Globus pallidus (tissue), 1 donor: ENCODE results near the gene TMPRSS13.
"Not testable (repeated sequence)": the region's sequence is repeated elsewhere in the genome, so short reads cannot be mapped to it uniquely, and the experiment has no call there.

Source experiments
- DNase-seq: peaks from one replicate; pipeline ENCODE4 v3.0.0-alpha.2; 2015; ENCODE audit warnings: low spot score

Gene TMPRSS13

DNA sequence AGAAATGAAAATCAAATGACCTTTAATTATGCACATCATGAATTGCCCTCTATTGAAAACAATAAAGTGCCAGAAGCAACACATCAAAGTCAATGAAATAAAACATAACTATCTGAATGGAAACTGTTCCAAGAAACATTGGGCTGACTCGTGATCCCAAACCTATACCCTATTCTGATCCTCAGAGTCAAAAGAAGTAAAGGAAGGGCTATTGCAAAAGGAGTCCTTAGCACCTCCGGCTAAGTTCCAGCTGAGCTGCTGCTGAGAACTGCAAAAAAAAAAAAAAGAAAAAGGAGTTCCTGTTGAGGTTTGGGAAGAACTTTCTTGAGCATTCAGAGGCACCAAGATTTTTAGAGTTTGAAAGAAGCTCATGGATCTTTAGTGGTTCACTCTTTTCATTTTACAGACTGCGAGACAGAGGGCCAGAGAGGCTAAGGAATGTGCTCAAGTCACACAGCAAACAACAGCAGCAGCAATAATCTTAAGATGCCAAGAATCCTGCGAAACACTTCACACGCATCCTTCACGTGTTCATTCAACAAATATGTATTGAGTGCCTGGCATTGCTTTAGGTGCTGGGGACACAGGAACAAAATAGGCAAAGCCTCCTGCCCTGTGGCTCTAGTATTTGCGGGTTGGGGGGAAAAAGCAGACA, 841 bp upstream of the TMPRSS13 start:
- DNase-seq: no peak

DNA sequence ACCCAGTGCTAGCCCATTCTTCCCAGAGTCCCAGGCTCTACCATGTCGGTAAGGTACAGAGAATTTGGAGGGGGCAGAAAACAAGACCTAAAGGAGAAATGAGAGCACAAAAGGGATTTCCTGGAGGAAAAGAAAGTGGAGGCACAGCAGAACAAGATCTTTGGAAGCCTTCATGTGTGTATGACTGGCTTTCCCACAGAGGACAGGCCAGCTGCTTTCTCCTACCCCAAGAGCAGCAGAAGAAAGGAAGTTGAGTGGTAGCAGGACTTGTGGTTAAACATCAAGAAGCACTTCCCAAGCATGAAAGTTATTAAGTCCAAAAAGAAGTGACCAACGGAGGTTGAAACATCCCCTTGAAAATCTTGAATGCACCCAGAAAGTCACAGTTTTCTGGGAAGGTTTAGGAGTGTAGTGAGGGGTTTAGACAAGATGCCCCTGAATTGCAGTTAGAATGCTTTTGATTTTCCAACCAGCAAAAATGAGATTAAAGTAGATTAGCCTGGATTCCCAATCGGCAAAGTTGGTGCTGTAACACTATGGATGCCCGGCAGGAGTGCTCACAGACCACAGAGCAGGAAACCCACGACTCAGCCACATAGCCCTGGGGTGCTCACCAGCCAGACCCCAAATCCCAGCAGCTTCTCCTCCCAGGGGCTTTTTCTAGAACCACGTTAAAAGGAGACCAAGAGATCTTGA, 608 bp downstream of the TMPRSS13 start:
- DNase-seq: no peak

DNA sequence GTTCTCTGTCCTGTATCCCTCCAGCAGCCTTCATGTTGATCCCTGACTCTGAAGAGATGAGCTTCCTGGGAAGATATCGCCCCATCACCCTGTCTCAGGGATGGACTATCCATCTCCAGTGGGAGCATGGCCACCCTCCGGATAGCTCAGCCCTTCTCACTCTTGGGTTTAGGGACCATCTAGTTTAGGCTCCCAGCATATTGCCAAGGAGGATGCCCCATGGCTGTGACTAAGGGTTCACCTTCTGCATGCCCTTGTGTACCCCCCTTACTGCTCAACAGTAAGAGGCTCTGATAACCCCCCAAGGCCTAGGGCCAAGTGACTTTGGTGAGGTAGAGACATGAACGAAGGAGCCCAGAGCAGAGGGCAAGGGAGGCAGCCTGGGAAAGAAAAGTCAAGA, 1.3 kb downstream of the TMPRSS13 start:
- no peak for DNase-seq

- not testable (repeated sequence) for DNase-seq
These were observed 3.0 kb downstream of the TMPRSS13 start for GRCh38 chr11:117926166-117926565.

- DNase-seq: no peak
These were observed 3.8 kb downstream of the TMPRSS13 start for GRCh38 chr11:117925198-117925925.

DNA sequence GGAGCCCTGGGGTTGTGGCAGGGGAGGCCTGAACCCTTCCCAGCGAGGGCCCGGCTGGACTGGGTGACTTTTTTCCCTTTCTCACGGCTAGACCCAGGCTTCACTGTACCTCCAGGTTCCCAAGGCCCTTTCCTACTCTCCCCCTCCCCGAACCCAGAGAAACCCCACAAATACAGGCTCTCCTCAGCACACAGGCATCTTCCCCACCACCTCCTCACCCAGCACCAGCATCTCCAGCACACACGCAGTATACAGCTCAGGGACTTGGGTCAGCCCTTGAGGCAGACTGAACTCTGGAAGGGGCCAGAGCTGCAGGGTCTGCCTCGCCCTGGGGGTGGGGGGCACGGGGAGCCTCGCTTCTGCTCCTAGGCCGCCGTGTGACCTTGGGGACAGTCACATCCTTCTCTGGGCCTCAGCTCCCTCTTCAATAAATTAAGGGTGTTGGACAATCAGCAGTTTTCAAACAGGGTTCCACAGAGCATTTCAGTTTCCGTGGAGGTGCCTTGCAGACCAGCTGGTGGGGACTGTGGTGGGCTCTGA, 4.5 kb downstream of the TMPRSS13 start:
- no peak for DNase-seq

- DNase-seq: no peak
These were observed 5.4 kb downstream of the TMPRSS13 start for GRCh38 chr11:117923773-117924172.

DNA sequence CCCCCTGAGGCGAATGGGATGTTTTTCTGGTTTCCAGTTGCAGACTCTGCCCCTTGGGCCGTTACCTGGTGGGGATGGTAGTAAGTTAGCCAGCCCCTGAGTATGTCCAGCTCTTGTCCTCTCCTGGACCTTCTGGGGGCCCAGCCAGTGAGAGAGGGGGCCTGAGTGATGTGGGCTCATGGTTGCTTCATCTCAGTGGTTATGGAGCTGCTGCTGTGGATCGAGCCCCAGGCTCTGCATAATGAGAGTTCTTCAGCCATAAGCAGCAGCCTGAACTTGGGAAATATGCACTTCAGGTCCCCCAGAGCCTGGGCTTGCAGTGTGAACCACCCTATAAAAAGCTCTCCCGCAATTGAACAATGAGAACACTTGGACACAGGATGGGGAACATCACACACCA, 5.9 kb downstream of the TMPRSS13 start:
- no peak for DNase-seq

GRCh38 chr11:117921893-117922292, 7.3 kb downstream of the TMPRSS13 start:
- no peak for DNase-seq

DNA sequence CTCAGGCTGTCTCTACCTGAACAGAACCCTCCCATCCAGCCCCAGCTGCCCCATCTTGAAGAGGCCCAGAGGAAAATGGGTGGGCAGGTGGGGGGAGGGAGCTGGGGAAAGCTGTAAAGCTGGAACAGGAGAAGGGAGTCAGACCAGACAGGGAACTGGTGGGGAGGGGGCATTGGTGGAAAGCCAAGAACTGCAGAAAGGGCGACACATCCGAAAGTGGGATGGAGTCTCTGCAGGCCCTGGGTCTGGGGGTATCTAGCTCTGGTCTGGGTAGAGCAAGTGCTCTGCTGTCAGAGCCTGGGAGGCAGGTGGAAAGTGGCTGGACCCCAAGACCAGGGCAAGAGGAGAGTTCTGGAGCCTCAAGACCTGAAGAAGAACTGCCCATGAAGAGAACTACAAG, 7.7 kb downstream of the TMPRSS13 start:
- no peak for DNase-seq

GRCh38 chr11:117919781-117920221, 9.4 kb downstream of the TMPRSS13 start:
- no peak for DNase-seq

- no peak for DNase-seq
These were observed 9.9 kb downstream of the TMPRSS13 start for GRCh38 chr11:117919341-117919740.

DNA sequence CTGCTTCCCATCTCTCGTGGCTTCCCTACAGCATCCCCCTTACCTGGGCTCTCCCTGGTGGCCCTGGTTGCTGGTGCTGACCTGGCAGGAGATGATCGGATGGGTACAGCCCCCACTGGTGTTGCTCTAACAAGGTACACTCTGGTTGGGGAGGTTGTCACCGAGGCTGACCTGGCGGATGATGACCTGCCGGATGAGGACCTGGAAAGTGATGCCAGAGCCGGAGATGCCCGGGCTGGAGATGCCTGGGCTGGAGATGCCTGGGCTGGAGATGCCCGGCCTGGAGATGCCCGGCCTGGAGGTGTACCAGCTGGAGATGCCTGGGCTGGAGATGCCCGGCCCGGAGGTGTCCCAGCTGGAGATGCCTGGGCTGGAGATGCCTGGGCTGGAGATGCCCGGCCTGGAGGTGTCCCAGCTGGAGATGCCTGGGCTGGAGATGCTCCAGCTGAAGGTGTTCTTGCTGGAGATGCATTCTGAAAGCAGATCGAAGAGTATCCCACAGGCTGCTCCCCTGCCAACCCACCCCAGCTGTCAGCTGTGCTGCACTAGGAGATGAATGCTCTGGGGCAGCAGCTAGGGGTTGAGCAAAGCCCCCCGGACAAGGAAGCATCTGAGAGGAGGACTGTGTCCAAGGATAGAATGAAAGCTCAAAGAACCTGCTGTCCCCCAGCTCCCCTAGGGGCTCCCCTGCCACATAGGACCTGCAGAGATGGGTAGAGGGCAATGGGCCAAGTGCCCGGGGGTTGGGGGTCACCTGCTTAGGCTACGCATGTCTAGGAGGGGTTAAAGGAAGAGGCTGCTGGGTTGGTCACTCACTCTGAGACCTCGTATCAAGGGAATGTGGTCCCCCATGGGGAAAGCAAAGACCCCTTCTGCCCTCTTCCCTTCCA, 10.6 kb downstream of the TMPRSS13 start:
- no peak for DNase-seq

- no peak for DNase-seq
These were observed 11.5 kb downstream of the TMPRSS13 start for GRCh38 chr11:117917591-117918151.

DNA sequence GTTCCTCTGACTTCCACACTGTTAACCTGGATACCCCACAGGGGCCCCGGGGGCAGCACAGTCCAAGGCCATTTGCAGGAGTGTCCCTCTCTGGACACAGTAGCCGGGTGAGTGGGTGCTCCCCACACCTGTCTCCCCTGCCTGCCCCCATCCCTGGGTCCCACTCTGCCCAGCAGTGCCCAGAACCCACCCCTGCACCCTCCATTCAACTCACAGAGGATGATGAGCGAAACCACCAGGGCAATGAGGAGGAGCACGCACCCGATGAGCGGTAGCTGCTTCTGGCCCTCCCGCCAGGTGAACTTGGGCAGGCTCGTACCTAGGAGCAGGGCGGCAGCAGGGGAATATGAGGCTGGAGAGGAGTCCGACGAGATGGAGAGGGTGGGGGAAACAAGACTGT, 12.2 kb downstream of the TMPRSS13 start:
- DNase-seq: no peak

DNA sequence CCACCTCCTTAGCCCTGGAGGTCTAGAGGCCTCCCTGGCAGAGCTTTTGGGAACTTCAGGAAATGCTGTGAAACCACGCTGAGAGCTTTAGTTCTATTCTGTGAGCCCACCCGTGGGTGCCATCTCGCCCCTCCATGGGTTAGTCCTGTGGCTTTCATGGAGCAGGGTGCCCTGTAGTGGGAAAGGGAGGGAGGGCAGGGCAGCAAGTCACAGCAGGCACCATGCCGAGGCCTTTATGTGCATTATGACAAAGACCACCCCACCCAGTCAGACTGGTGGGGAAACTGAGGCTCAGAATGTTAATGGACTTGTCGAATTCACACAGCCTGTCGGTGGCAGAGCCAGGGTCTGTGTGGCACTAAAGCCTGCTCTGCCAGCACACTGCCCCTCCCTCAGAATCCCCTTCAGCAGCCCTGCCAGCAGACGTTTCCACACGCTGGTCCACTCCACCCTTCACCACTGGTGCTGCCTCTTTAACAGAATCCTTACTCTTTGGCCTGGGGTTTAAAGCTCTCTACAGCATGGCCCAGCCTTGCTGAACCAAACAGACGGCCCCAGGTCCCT, 13.4 kb downstream of the TMPRSS13 start:
- no peak for DNase-seq

DNA sequence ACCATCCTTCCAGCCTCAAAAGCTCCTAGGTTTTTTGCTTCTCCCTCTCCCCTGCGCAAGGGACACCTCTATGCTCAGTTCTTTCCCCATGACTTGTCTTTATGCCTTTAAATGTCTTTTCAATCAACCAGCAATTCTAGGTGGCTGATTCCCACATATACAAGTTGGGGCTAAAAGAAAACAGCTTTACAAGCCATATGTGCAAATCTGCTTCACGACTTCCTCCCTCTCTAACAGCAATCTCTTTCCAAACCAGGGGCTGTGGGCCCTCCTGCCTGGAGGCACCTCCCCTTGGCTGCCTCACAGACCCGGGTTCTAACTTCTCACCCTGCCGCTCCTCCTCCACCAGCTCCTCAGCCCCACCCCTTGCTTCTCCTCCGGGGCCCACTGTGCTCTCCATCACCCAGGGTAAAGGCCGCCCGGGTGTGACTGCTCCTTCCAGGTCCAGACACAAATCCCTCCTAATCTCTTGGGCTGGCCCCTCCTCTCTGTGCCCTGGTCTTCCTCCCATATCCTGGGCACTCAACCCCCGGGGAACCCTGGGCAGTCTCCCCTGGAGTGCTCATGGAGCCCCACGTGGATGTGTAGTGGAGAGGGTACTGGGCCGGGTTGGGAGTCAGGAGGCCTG, 14.1 kb downstream of the TMPRSS13 start:
- no peak for DNase-seq

GRCh38 chr11:117914398-117914761, 14.8 kb downstream of the TMPRSS13 start:
- DNase-seq: no peak

- DNase-seq: no peak
These were observed 15.3 kb downstream of the TMPRSS13 start for GRCh38 chr11:117913736-117914397.

DNA sequence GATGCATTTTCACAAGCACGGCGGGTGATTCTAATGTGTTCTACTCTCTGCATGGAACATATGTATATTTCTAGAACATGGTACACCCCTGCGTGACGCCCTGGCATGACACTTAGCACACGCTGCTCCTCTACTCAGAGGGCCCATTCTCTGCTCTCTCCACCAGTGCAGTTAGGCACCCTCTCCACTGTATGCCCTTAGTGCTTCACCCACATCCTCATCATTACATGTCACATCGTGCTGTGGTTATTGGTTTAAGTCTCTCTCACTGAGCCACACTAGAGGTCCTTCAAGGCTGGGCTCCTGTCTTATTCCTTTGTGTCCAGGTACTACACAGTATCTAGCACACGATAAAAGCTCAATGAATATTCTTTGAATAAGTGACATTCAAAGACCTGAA, 16.7 kb downstream of the TMPRSS13 start:
- no peak for DNase-seq
